ENCODE measurements around the gene PRDM16.
"Not testable (repeated sequence)": the region's sequence is repeated elsewhere in the genome, so short reads cannot be mapped to it uniquely, and the experiment has no call there.

PRDM16 gene

GRCh38 chr1:3285106-3285740 is 216.2 kb downstream of the PRDM16 start:
- Mint-ChIP-seq H3K27me3 (peaks cover 0 to 5% of the 10 kb centered on the region in 2 donors), H3K36me3 (no peaks in the 10 kb centered on the region), H3K9me3 (no peaks in the 10 kb centered on the region), H3K4me3 (no peak overlapping the region), H3K27ac (no peak overlapping the region), H3K4me1 (peaks cover 0 to 1% of the 10 kb centered on the region in 2 donors)
- DNase-seq (no peak), ATAC-seq (replicated peaks) (no peak)

GRCh38 chr1:3287095-3287494 is 218.1 kb downstream of the PRDM16 start:
- not testable (repeated sequence) for H3K36me3 Mint-ChIP-seq; H3K27me3 Mint-ChIP-seq; H3K9me3 Mint-ChIP-seq; ATAC-seq (replicated peaks); H3K27ac Mint-ChIP-seq; H3K4me1 Mint-ChIP-seq; H3K4me3 Mint-ChIP-seq; DNase-seq

- Mint-ChIP-seq H3K27me3 (peaks cover 0 to 5% of the 10 kb centered on the region in 2 donors), H3K4me3 (no peak overlapping the region), H3K27ac (no peak overlapping the region), H3K36me3 (no peaks in the 10 kb centered on the region), H3K9me3 (no peaks in the 10 kb centered on the region), H3K4me1 (peaks cover 0 to 1% of the 10 kb centered on the region in 2 donors)
- no peak for ATAC-seq (replicated peaks)
- no peak for DNase-seq
Measured at GRCh38 chr1:3287656-3288160, 218.7 kb downstream of the PRDM16 start.

GRCh38 chr1:3289502-3289901 is 220.5 kb downstream of the PRDM16 start:
- H3K9me3 Mint-ChIP-seq, result no peaks in the 10 kb centered on the region
- H3K4me1 Mint-ChIP-seq, result no peaks in the 10 kb centered on the region
- H3K27me3 Mint-ChIP-seq, result peaks cover 0 to 3% of the 10 kb centered on the region in 2 donors
- no peak overlapping the region for H3K4me3 Mint-ChIP-seq
- H3K27ac Mint-ChIP-seq, result no peak overlapping the region
- no peaks in the 10 kb centered on the region for H3K36me3 Mint-ChIP-seq
- ATAC-seq (replicated peaks) (no peak), DNase-seq (no peak)

DNA sequence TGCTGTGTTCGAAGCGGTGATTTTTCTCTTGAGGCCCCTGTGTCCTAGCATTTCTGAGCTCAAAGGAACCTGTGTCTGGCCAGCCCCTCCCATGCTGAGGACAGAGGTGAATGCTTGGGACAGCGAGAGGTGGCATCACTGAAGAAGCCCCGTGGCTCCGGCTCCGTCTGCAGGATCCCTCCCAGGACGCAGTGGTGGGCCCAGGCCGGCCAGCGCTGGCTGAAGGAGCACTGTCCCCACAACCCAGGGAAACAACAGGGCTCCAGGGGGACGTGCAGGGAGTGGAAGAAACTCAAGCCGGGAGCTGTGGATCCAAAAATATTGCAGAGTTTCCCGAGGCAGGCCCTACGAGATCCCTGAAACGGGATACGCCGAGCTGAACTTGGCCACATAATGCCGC is 221.4 kb downstream of the PRDM16 start:
- DNase-seq, result no peak
- Mint-ChIP-seq H3K4me1 (no peaks in the 10 kb centered on the region), H3K27me3 (peaks cover 0 to 6% of the 10 kb centered on the region in 2 donors), H3K36me3 (no peaks in the 10 kb centered on the region), H3K9me3 (no peaks in the 10 kb centered on the region), H3K4me3 (no peak overlapping the region), H3K27ac (no peak overlapping the region)
- no peak for ATAC-seq (replicated peaks)

DNA sequence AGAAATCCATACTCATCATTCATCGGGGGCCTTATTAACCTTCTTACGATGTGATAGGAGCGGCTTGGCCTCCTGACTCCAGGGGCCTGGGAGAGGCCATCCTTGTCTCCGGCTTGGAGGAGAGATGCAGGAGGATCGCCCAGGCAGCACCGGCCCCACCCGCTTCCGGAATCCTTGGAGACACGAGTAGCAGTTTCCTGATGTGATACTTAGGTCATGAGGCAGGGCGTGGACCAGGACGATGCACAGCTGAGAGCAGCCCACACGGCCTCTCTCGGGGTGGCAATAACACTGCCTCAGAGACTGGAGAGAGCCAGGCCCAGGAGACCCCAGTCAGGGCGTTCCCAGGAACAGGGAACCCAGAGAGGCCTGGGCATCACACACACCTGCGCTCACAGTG is 221.9 kb downstream of the PRDM16 start:
- ATAC-seq (replicated peaks), result no peak

DNA sequence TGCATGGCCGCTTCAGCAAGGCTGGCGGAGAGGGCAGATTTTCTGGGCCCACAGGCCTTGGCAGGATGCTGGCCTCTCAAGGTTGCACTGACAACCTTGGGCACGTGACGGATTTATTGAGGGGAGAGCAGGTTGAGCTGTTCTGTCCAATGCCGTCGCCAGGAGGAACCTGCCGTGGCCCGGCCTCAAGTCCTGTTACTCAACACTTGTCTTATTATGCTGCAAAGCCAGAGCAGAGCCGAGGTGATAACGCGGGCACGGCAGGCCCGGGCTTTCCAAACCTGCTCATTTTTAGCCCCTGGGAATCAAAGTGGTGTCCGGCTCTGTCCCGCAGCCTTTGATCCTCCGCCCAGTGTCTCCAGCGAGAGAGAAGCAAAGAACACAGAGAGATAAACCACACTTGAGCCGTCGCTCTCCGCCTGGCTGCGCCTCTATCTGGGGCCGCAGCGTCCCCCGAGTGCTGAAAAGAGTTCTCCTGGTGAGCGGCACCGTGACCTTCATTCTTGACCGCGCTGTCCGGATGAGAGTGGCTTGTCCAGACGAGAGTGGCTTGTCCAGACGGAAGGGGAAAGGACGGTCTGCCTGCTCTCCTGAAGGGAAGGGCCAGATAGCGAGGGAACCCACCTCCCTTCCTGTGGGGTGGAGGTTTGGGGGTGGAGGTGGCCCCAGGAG is 223.2 kb downstream of the PRDM16 start:
- H3K27me3 Mint-ChIP-seq, result peaks cover 0 to 6% of the 10 kb centered on the region in 2 donors
- ATAC-seq (replicated peaks) (no peak), DNase-seq (no peak)
- H3K27ac Mint-ChIP-seq, result no peak overlapping the region
- H3K9me3 Mint-ChIP-seq, result no peaks in the 10 kb centered on the region
- no peaks in the 10 kb centered on the region for H3K36me3 Mint-ChIP-seq
- no peaks in the 10 kb centered on the region for H3K4me1 Mint-ChIP-seq
- H3K4me3 Mint-ChIP-seq, result no peak overlapping the region

More for the DNA sequence above, 221.9 kb downstream of the PRDM16 start:
- H3K4me1 Mint-ChIP-seq, result no peaks in the 10 kb centered on the region
- H3K36me3 Mint-ChIP-seq, result no peaks in the 10 kb centered on the region
- no peaks in the 10 kb centered on the region for H3K9me3 Mint-ChIP-seq
- H3K27me3 Mint-ChIP-seq, result peaks cover 0 to 6% of the 10 kb centered on the region in 2 donors
- H3K27ac Mint-ChIP-seq, result no peak overlapping the region
- no peak for DNase-seq
- H3K4me3 Mint-ChIP-seq, result no peak overlapping the region

DNA sequence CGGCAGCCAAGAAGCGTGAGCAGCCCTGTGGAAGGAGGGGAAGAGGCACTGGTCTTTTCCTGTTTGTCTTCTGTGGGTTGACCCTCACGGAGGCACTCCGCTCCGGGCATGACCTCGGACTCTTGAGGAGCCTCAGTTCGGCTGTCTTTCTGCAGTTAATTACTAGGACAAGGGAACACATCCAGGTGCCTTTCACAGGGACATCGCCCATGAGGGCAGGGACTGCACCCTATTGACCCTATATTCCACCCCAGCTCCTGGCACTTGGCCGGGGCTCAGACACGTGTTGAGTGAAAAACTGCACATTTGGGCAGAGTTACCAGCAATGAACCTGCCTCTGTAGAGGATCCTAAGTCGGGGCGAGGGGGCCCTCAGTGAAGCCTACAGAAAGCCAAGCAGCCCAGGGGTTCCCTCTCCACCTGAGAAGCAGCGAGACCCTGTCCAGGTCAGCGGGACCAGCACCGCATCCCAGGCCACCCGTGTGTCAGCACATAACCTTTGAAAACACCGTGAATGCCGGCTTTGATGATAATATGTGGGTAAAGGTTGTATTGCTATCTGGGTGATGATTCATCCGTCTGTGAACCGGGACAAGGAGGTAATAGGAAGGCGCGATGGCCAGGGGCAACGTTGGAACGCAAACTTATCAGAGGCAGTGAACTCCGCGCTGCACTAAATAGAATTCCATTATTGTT is 224.0 kb downstream of the PRDM16 start:
- Mint-ChIP-seq H3K9me3 (no peaks in the 10 kb centered on the region), H3K27me3 (peaks cover 0 to 6% of the 10 kb centered on the region in 2 donors), H3K4me3 (no peak overlapping the region), H3K36me3 (no peaks in the 10 kb centered on the region), H3K27ac (no peak overlapping the region), H3K4me1 (no peaks in the 10 kb centered on the region)
- ATAC-seq (replicated peaks), result no peak
- no peak for DNase-seq

- Mint-ChIP-seq H3K27ac (no peak overlapping the region), H3K27me3 (peaks cover 0 to 6% of the 10 kb centered on the region in 2 donors), H3K36me3 (no peaks in the 10 kb centered on the region), H3K4me3 (no peak overlapping the region), H3K4me1 (no peaks in the 10 kb centered on the region), H3K9me3 (no peaks in the 10 kb centered on the region)
- ATAC-seq (replicated peaks) (no peak), DNase-seq (no peak)
Measured at GRCh38 chr1:3293563-3294080, 224.6 kb downstream of the PRDM16 start.

DNA sequence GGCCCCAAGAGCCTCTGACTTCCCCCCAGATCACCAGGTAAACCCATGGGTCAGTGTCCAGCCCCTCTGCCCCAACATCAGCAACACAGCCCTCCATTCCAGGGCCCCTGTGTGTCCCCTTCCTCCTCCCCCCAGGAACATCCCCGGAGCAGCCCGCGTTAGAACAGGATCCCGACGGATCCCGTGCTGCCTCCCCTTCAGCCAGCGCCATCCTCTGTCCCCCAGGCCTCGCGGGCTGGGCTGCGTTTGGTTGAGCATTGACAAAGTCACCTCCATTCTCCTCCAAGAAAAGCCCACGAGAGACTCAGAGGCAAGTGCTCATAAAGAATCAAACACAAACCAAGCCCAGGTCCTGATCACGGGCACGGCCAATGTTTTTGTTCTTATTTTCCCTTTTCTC is 225.4 kb downstream of the PRDM16 start:
- H3K9me3 Mint-ChIP-seq, result no peaks in the 10 kb centered on the region
- H3K4me3 Mint-ChIP-seq, result no peak overlapping the region
- no peaks in the 10 kb centered on the region for H3K4me1 Mint-ChIP-seq
- DNase-seq, result no peak
- no peak overlapping the region for H3K27ac Mint-ChIP-seq
- H3K27me3 Mint-ChIP-seq, result peaks cover 0 to 6% of the 10 kb centered on the region in 2 donors
- ATAC-seq (replicated peaks), result no peak
- H3K36me3 Mint-ChIP-seq, result no peaks in the 10 kb centered on the region

- Mint-ChIP-seq H3K27me3 (peaks cover 0 to 6% of the 10 kb centered on the region in 2 donors), H3K27ac (no peak overlapping the region), H3K36me3 (no peaks in the 10 kb centered on the region), H3K4me3 (no peak overlapping the region), H3K4me1 (no peaks in the 10 kb centered on the region), H3K9me3 (no peaks in the 10 kb centered on the region)
- no peak for ATAC-seq (replicated peaks)
- DNase-seq, result no peak
Measured at GRCh38 chr1:3295846-3296245, 226.8 kb downstream of the PRDM16 start.

GRCh38 chr1:3296326-3296725 is 227.3 kb downstream of the PRDM16 start:
- no peak overlapping the region for H3K27ac Mint-ChIP-seq
- no peaks in the 10 kb centered on the region for H3K4me1 Mint-ChIP-seq
- peaks cover 0 to 6% of the 10 kb centered on the region in 2 donors for H3K27me3 Mint-ChIP-seq
- H3K9me3 Mint-ChIP-seq, result no peaks in the 10 kb centered on the region
- no peaks in the 10 kb centered on the region for H3K36me3 Mint-ChIP-seq
- no peak overlapping the region for H3K4me3 Mint-ChIP-seq
- no peak for DNase-seq
- no peak for ATAC-seq (replicated peaks)

- no peak for ATAC-seq (replicated peaks)
- peaks cover 0 to 6% of the 10 kb centered on the region in 2 donors for H3K27me3 Mint-ChIP-seq
- no peaks in the 10 kb centered on the region for H3K4me1 Mint-ChIP-seq
- no peak overlapping the region for H3K27ac Mint-ChIP-seq
- H3K36me3 Mint-ChIP-seq, result no peaks in the 10 kb centered on the region
- no peaks in the 10 kb centered on the region for H3K9me3 Mint-ChIP-seq
- DNase-seq, result no peak
- no peak overlapping the region for H3K4me3 Mint-ChIP-seq
Measured at GRCh38 chr1:3296826-3297225, 227.8 kb downstream of the PRDM16 start.

GRCh38 chr1:3297756-3298155 is 228.8 kb downstream of the PRDM16 start:
- no peaks in the 10 kb centered on the region for H3K4me1 Mint-ChIP-seq
- no peak overlapping the region for H3K27ac Mint-ChIP-seq
- DNase-seq, result no peak
- H3K36me3 Mint-ChIP-seq, result no peaks in the 10 kb centered on the region
- H3K9me3 Mint-ChIP-seq, result no peaks in the 10 kb centered on the region
- H3K27me3 Mint-ChIP-seq, result peaks cover 0 to 6% of the 10 kb centered on the region in 2 donors
- no peak overlapping the region for H3K4me3 Mint-ChIP-seq
- ATAC-seq (replicated peaks), result no peak

Measured in stimulated activated naive B cell treated with anti-CD40 and anti-IgM and Interleukin-4, amounts not matched to agents 10 μg/mL and 1 μg/mL and 100 μg/mL, for 72 hours (primary cell).